ENCODE data around the gene RAB23.
A peak's percentile ranks its signal among the peaks of the same experiment; 100 is the strongest.
"Not testable (repeated sequence)": the region's sequence is repeated elsewhere in the genome, so short reads cannot be mapped to it uniquely, and the experiment has no call there.

RAB23 gene

GRCh38 chr6:57250348-57250747 is 28.2 kb upstream of the RAB23 start:
- no peak for DNase-seq (ENCODE audit: low read depth, low spot score)
- H3K4me3 ChIP-seq (ENCODE audit: low read depth, low read length) = no peak overlapping the region
- no peak for TF ChIP-seq CTCF (IDR thresholded peaks at IDR 0.05; ENCODE audit: insufficient read depth, low read length, missing control alignments)
- ChIA-PET CTCF (no interaction called here), POLR2A (no interaction called here)

- no peak for TF ChIP-seq CTCF (IDR thresholded peaks at IDR 0.05; ENCODE audit: insufficient read depth, low read length, missing control alignments)
- CTCF ChIA-PET = interaction anchor here (0.7 to 1.2 kb wide), 2 partner anchors 9 to 16 kb away, joined by 3 read pairs; no protein-coding TSS in a partner anchor
- no peak for DNase-seq (ENCODE audit: low read depth, low spot score)
- H3K4me3 ChIP-seq (ENCODE audit: low read depth, low read length) = no peak overlapping the region
- POLR2A ChIA-PET = no interaction called here
Observed at GRCh38 chr6:57248311-57248895, 26.3 kb upstream of the RAB23 start.

GRCh38 chr6:57247603-57248002 is 25.5 kb upstream of the RAB23 start:
- POLR2A ChIA-PET = no interaction called here
- no peak for TF ChIP-seq CTCF (IDR thresholded peaks at IDR 0.05; ENCODE audit: insufficient read depth, low read length, missing control alignments)
- CTCF ChIA-PET = no interaction called here
- DNase-seq (ENCODE audit: low read depth, low spot score) = no peak
- no peak overlapping the region for H3K4me3 ChIP-seq (ENCODE audit: low read depth, low read length)

- no peak overlapping the region for H3K4me3 ChIP-seq (ENCODE audit: low read depth, low read length)
- no peak for TF ChIP-seq CTCF (IDR thresholded peaks at IDR 0.05; ENCODE audit: insufficient read depth, low read length, missing control alignments)
- DNase-seq (ENCODE audit: low read depth, low spot score) = no peak
- CTCF ChIA-PET = interaction anchor here (0.8 to 1.5 kb wide), 5 partner anchors 12 to 70 kb away, joined by 3 to 6 read pairs (median 3); no protein-coding TSS in a partner anchor
- POLR2A ChIA-PET = no interaction called here
Observed at GRCh38 chr6:57246307-57246706, 24.2 kb upstream of the RAB23 start.

- no peak for DNase-seq (ENCODE audit: low read depth, low spot score)
- ChIA-PET CTCF (interaction anchor here (1.3 kb wide), 1 partner anchor 72 kb away, joined by 6 read pairs; no protein-coding TSS in a partner anchor), POLR2A (no interaction called here)
- TF ChIP-seq CTCF (IDR thresholded peaks at IDR 0.05; ENCODE audit: insufficient read depth, low read length, missing control alignments) = no peak
- H3K4me3 ChIP-seq (ENCODE audit: low read depth, low read length) = no peak overlapping the region
Observed at GRCh38 chr6:57243954-57244353, 21.8 kb upstream of the RAB23 start.

GRCh38 chr6:57243526-57243925 is 21.4 kb upstream of the RAB23 start:
- DNase-seq (ENCODE audit: low read depth, low spot score); H3K4me3 ChIP-seq (ENCODE audit: low read depth, low read length); POLR2A ChIA-PET: not testable (repeated sequence)
- CTCF ChIA-PET = interaction anchor here (1.3 kb wide), 1 partner anchor 72 kb away, joined by 6 read pairs; no protein-coding TSS in a partner anchor

- TF ChIP-seq CTCF (IDR thresholded peaks at IDR 0.05; ENCODE audit: insufficient read depth, low read length, missing control alignments) = no peak
- H3K4me3 ChIP-seq (ENCODE audit: low read depth, low read length) = no peak overlapping the region
- DNase-seq (ENCODE audit: low read depth, low spot score) = peak; percentile 98
- POLR2A ChIA-PET = interaction anchor here (0.6 to 1.4 kb wide), 2 partner anchors 16 to 21 kb away, joined by 3 to 4 read pairs; partner anchors contain the start of gene RAB23
- CTCF ChIA-PET = interaction anchor here (2.3 kb wide), 1 partner anchor 21 kb away, joined by 6 read pairs; the partner anchor contains the start of gene RAB23
Observed at GRCh38 chr6:57242505-57242904, 20.4 kb upstream of the RAB23 start.

Measured in AG04449 (cell line).